HepG2 (cell line): ENCODE results near the gene PANK1. TPM values are rescaled to one million over a fixed set of nuclear protein-coding genes. Genes with fewer than 3 reads are reported as not detected.

Experiments
- ATAC-seq: fragments of 200-7000 bp; cut with Tn5 transposase; 3 replicates; pipeline ENCODE4 v1.9.1; 2020; ENCODE audit warnings: mild to moderate bottlenecking, moderate library complexity
- BruUV-seq: library from RNA; stranded (reverse); fragments of 400-500 nt; replicated peaks from 2 replicates; lab custom pipeline; 2021; lab: Mats Ljungman, UMichigan
- CTCF ChIA-PET: fragments of 300-600 bp; formaldehyde crosslinking; extraction: SDS; loops from one replicate; lab custom pipeline; 2021; ENCODE audit warnings: low total read pairs, inconsistent platforms, low intra/inter-chr PET ratio; lab: Yijun Ruan, JAX
- POLR2A ChIA-PET: fragments of 350-600 bp; sonication (Branson Sonifier 250); formaldehyde crosslinking; loops from one replicate; lab custom pipeline; 2020; ENCODE audit warnings: antibody characterized with exemption, inconsistent platforms; lab: Yijun Ruan, JAX
- DNase-seq: peaks from one replicate; pipeline ENCODE4 v3.0.0-alpha.2; 2015; ENCODE audit warnings: low spot score
- FAIRE-seq: peaks from 3 replicates; lab custom pipeline; 2011; peaks lifted over from hg19 to GRCh38; lab: Jason Lieb, UNC
- H2AFZ ChIP-seq: one replicate; pipeline ENCODE4 v1.6.1; 2011; ENCODE audit warnings: low read length, inconsistent platforms
- H3K27ac ChIP-seq: fragments of 300-600 bp; 3 replicates; pipeline ENCODE4 v1.8.0; 2011; ENCODE audit warnings: mixed run types, mild to moderate bottlenecking, mixed read lengths, low read length, inconsistent platforms; ENCODE audit not compliant: insufficient read depth; ENCODE audit errors: extremely low read length
- H3K27me3 ChIP-seq, 2 experiments: fragments of 200-600 bp in 1 of 2; 2 replicates in 1 of 2; 3 replicates in 1 of 2; pipeline versions ENCODE4 v1.6.0 to v1.8.0; 2011; ENCODE audit warnings: low read length in 2 of 2, mild to moderate bottlenecking in 2 of 2, moderate library complexity in 2 of 2, inconsistent platforms in 1 of 2; ENCODE audit not compliant: insufficient read depth in 2 of 2, control insufficient read depth in 1 of 2
- H3K36me3 ChIP-seq, 2 experiments: fragments of 200-600 bp in 1 of 2; replicated peaks in 1 of 2; 2 replicates in 1 of 2; 3 replicates in 1 of 2; pipeline versions ENCODE4 v1.5.1 to v1.8.0; 2011; ENCODE audit warnings: low read length in 2 of 2, inconsistent platforms in 1 of 2; ENCODE audit not compliant: insufficient read depth in 2 of 2, control insufficient read depth in 1 of 2
- H3K4me1 ChIP-seq: 2 replicates; pipeline ENCODE4 v1.5.1; 2012; ENCODE audit warnings: low read length, inconsistent platforms; ENCODE audit not compliant: insufficient read depth
- H3K4me2 ChIP-seq: 2 replicates; pipeline ENCODE4 v1.6.0; 2011; ENCODE audit warnings: low read depth, low read length, inconsistent platforms
- H3K4me3 ChIP-seq, 3 experiments: fragments of 200-600 bp in 1 of 3; sonication (generic), shearing (Covaris generic) in 1 of 3; replicated peaks in 1 of 3; 2 replicates each; pipeline ENCODE4 v1.5.1; 2011 to 2016; ENCODE audit warnings: low read length in 3 of 3, inconsistent platforms in 2 of 3, low read depth in 2 of 3, mild to moderate bottlenecking in 2 of 3, control low read depth in 1 of 3, mixed read lengths in 1 of 3; ENCODE audit not compliant: insufficient read depth in 1 of 3
- H3K79me2 ChIP-seq: one replicate; pipeline ENCODE4 v1.6.1; 2011; ENCODE audit warnings: low read length, inconsistent platforms; ENCODE audit not compliant: insufficient read depth
- H3K9ac ChIP-seq: 2 replicates; pipeline ENCODE4 v1.6.0; 2011; ENCODE audit warnings: mild to moderate bottlenecking, low read depth, low read length, inconsistent platforms; ENCODE audit not compliant: insufficient read depth
- H3K9me3 ChIP-seq: 2 replicates; pipeline ENCODE4 v1.5.1; 2012; ENCODE audit warnings: mild to moderate bottlenecking, low read length
- H4K20me1 ChIP-seq: 2 replicates; pipeline ENCODE4 v1.6.0; 2011; ENCODE audit warnings: inconsistent platforms, mild to moderate bottlenecking, low read length, moderate library complexity; ENCODE audit not compliant: insufficient read depth
- ARNTL ChIP-seq: sonication (generic); formaldehyde crosslinking; IDR thresholded peaks from 2 replicates; pipeline ENCODE4 v1.4.0; 2020; ENCODE audit warnings: mild to moderate bottlenecking, missing genetic modification reagents
- CCDC6 ChIP-seq: sonication (generic); formaldehyde crosslinking; IDR thresholded peaks from 2 replicates; pipeline ENCODE4 v1.8.1; 2022; ENCODE audit warnings: mild to moderate bottlenecking, missing genetic modification reagents, moderate library complexity
- FOSL1 ChIP-seq: sonication (generic); formaldehyde crosslinking; IDR thresholded peaks from 2 replicates; pipeline ENCODE4 v1.9.0; 2021; ENCODE audit warnings: missing genetic modification reagents, borderline replicate concordance
- GABPA ChIP-seq, 2 experiments: IDR thresholded peaks; 2 replicates each; pipeline ENCODE4 v1.6.1; 2011 to 2016; ENCODE audit warnings: low read depth in 2 of 2, low read length in 1 of 2, missing biosample characterization in 1 of 2, missing genetic modification characterization in 1 of 2
- HNRNPL ChIP-seq: fragments of 200-400 bp; formaldehyde crosslinking; IDR thresholded peaks from 2 replicates; pipeline ENCODE4 v1.6.1; 2017; ENCODE audit warnings: mild to moderate bottlenecking, low read depth, low read length
- MNT ChIP-seq: fragments of 450-650 bp; IDR thresholded peaks from 2 replicates; pipeline ENCODE4 v1.6.1; 2016
- NKX3-1 ChIP-seq: sonication (generic); formaldehyde crosslinking; IDR thresholded peaks from 2 replicates; pipeline ENCODE4 v1.5.0; 2020; ENCODE audit warnings: missing genetic modification reagents
- POGK ChIP-seq: sonication (generic); formaldehyde crosslinking; conservative IDR thresholded peaks from 2 replicates; pipeline ENCODE4 v1.8.0; 2022; ENCODE audit warnings: mild to moderate bottlenecking, moderate library complexity, missing genetic modification reagents
- TRIM22 ChIP-seq: fragments of 450-650 bp; IDR thresholded peaks from 2 replicates; pipeline ENCODE4 v1.6.1; 2017
- ZFX ChIP-seq: sonication (generic); formaldehyde crosslinking; IDR thresholded peaks from 2 replicates; pipeline ENCODE4 v1.4.0; 2020; ENCODE audit warnings: mild to moderate bottlenecking, low read depth, missing genetic modification reagents, moderate library complexity
- ZNF550 ChIP-seq: sonication (generic); formaldehyde crosslinking; IDR thresholded peaks from 2 replicates; pipeline ENCODE4 v1.4.0; 2020; ENCODE audit warnings: mild to moderate bottlenecking, missing genetic modification reagents, borderline replicate concordance
- ZNF713 ChIP-seq: sonication (generic); formaldehyde crosslinking; IDR thresholded peaks from 2 replicates; pipeline ENCODE4 v1.4.0; 2020; ENCODE audit warnings: mild to moderate bottlenecking, missing genetic modification reagents
- ZNF800 ChIP-seq: sonication (generic); formaldehyde crosslinking; IDR thresholded peaks from 2 replicates; pipeline ENCODE4 v1.4.0; 2020; ENCODE audit warnings: missing genetic modification reagents
- ZNF850 ChIP-seq: sonication (generic); formaldehyde crosslinking; conservative IDR thresholded peaks from 2 replicates; pipeline ENCODE4 v1.9.0; 2021; ENCODE audit warnings: mild to moderate bottlenecking, missing genetic modification reagents
- WGBS: methylation state at CpG from one replicate; pipeline ENCODE4 v1.1.6; 2017; ENCODE audit warnings: low lambda C conversion rate; 5-methylcytosine and 5-hydroxymethylcytosine counted together
- in situ Hi-C: cut with HindIII; loops from 2 replicates; pipeline ENCODE4 v1.10.0; 2017; ENCODE audit warnings: low pct_unique_long_range_greater_than_20kb; ENCODE audit not compliant: extremely low pct_ligation_motif_present
- intact Hi-C: fragments of 100-400 bp; cut with micrococcal nuclease; formaldehyde crosslinking; loops from one replicate; pipeline ENCODE4 v1.10.0; 2022; ENCODE audit not compliant: unreplicated experiment
- polyA plus RNA-seq, 8 experiments: library from polyadenylated mRNA; depleted of rRNA in 3 of 8; stranded (reverse) in 7 of 8; unstranded in 1 of 8; fragments of >200 nt; fragmentation: Illumina TruSeq in 4 of 8; extraction: Trizol in 4 of 8; gene quantifications; 2 replicates each; pipeline versions ENCODE4 v1.2.1 to v1.2.3, GENCODE V29; 2011 to 2016; ENCODE audit warnings: low read depth in 4 of 8, missing spikeins in 1 of 8, mixed read lengths in 1 of 8; ENCODE audit not compliant: insufficient read depth in 1 of 8
- total RNA-seq, 5 experiments: library from RNA; depleted of rRNA; stranded (reverse); fragments of >200 nt; fragmentation: Illumina TruSeq; extraction: Trizol; gene quantifications; 2 replicates each; pipeline ENCODE4 v1.2.3, GENCODE V29; 2016; ENCODE audit warnings: low read depth in 1 of 5

PANK1 gene
- total and polyA plus RNA-seq, 2 of the 13 experiments (the other 11 are each of a cell fraction or from before 2014, with no cell fraction given) = 18.2 to 33.3 TPM

- TF ChIP-seq CCDC6 = no peak
- TF ChIP-seq POGK = no peak
- TF ChIP-seq ZNF550 = no peak
- no peak for TF ChIP-seq ZNF713 (CRISPR knock-in tag)
- no peak for TF ChIP-seq ARNTL
- TF ChIP-seq HNRNPL = no peak
- TF ChIP-seq, all 625 proteins: peak for 0
These were observed 21.1 kb upstream of the PANK1 start (continued) for GRCh38 chr10:89666138-89666537.

GRCh38 chr10:89665302-89665701 is 20.3 kb upstream of the PANK1 start:
- 87% methylated on average over 2 of the region's 2 CpGs for WGBS
- DNase-seq (no peak), ATAC-seq (no peak), FAIRE-seq (no peak)
- no peak overlapping the region for H3K4me3 ChIP-seq
- H4K20me1 ChIP-seq = no peaks in the 10 kb centered on the region
- H3K9me3 ChIP-seq = no peaks in the 10 kb centered on the region
- ChIA-PET CTCF (no interaction called here), POLR2A (interaction anchor here (1.3 to 1.5 kb wide), 2 partner anchors 22 to 36 kb away, joined by 3 to 4 read pairs; partner anchors contain the start of gene KIF20B)
- in situ Hi-C loops = no loop called here
- no peaks in the 10 kb centered on the region for H3K79me2 ChIP-seq
- H3K27ac ChIP-seq = no peak overlapping the region
- TF ChIP-seq FOSL1 (CRISPR knock-in tag) (no peak), ZFX (no peak), ZNF850 (no peak), ZNF800 (CRISPR knock-in tag) (no peak), TRIM22 (no peak), GABPA (IDR thresholded peaks at IDR 0.05; ENCODE audit: low read depth, low read length) (no peak), GABPA (CRISPR knock-in tag; IDR thresholded peaks at IDR 0.05; ENCODE audit: low read depth) (no peak), MNT (no peak), NKX3-1 (CRISPR knock-in tag) (no peak)
- H3K36me3 ChIP-seq = no peaks in the 10 kb centered on the region
- intact Hi-C loops = no loop called here
- H3K27me3 ChIP-seq = no peaks in the 10 kb centered on the region
- peaks cover 26% of the 10 kb centered on the region for H3K4me1 ChIP-seq
- no TSS peak for BruUV-seq
- H3K9ac ChIP-seq = no peak overlapping the region
- no peak overlapping the region for H2AFZ ChIP-seq
- H3K4me2 ChIP-seq = no peak overlapping the region
